Measurements from ENCODE around the gene PLPPR4. TPM values are rescaled to one million over a fixed set of nuclear protein-coding genes. Genes with fewer than 3 reads are reported as not detected.
"Not testable (repeated sequence)": the region's sequence is repeated elsewhere in the genome, so short reads cannot be mapped to it uniquely, and the experiment has no call there.

Gene PLPPR4
- total RNA-seq, 2 donors from 2014 or later, result not detected

GRCh38 chr1:99279525-99279924 lies 15.2 kb downstream of the PLPPR4 start:
- no peak overlapping the region for H3K27ac Mint-ChIP-seq
- H3K36me3 Mint-ChIP-seq (ENCODE audit: insufficient read depth in 2 of 2), result no peaks in the 10 kb centered on the region
- no peak for DNase-seq
- no peak overlapping the region for H3K4me3 Mint-ChIP-seq
- H3K9me3 Mint-ChIP-seq, result no peaks in the 10 kb centered on the region
- H3K4me1 Mint-ChIP-seq (ENCODE audit: low read depth), result no peaks in the 10 kb centered on the region
- no peak for ATAC-seq (replicated peaks in 1 of 2)
- H3K27me3 Mint-ChIP-seq (ENCODE audit: low read depth), result peaks cover 5% of the 10 kb centered on the region

- H3K4me3 Mint-ChIP-seq, result no peak overlapping the region
- H3K4me1 Mint-ChIP-seq (ENCODE audit: low read depth), result no peaks in the 10 kb centered on the region
- H3K27me3 Mint-ChIP-seq (ENCODE audit: low read depth), result peaks cover 5% of the 10 kb centered on the region
- H3K27ac Mint-ChIP-seq, result no peak overlapping the region
- ATAC-seq (replicated peaks in 1 of 2) (no peak), DNase-seq (no peak)
- H3K9me3 Mint-ChIP-seq, result no peaks in the 10 kb centered on the region
- H3K36me3 Mint-ChIP-seq (ENCODE audit: insufficient read depth in 2 of 2), result no peaks in the 10 kb centered on the region
Observed at GRCh38 chr1:99281105-99281504, 16.8 kb downstream of the PLPPR4 start.

GRCh38 chr1:99282536-99282935 lies 18.2 kb downstream of the PLPPR4 start:
- H3K4me1 Mint-ChIP-seq (ENCODE audit: low read depth), result no peaks in the 10 kb centered on the region
- H3K27ac Mint-ChIP-seq, result no peak overlapping the region
- peaks cover 5% of the 10 kb centered on the region for H3K27me3 Mint-ChIP-seq (ENCODE audit: low read depth)
- H3K36me3 Mint-ChIP-seq (ENCODE audit: insufficient read depth in 2 of 2), result no peaks in the 10 kb centered on the region
- ATAC-seq (replicated peaks in 1 of 2) (no peak), DNase-seq (no peak)
- H3K9me3 Mint-ChIP-seq, result peaks cover 2 to 3% of the 10 kb centered on the region in 2 donors
- no peak overlapping the region for H3K4me3 Mint-ChIP-seq

GRCh38 chr1:99283521-99283920 lies 19.2 kb downstream of the PLPPR4 start:
- ATAC-seq (replicated peaks in 1 of 2); H3K36me3 Mint-ChIP-seq (ENCODE audit: insufficient read depth in 2 of 2); DNase-seq; H3K9me3 Mint-ChIP-seq; H3K27me3 Mint-ChIP-seq (ENCODE audit: low read depth); H3K4me1 Mint-ChIP-seq (ENCODE audit: low read depth); H3K4me3 Mint-ChIP-seq; H3K27ac Mint-ChIP-seq: not testable (repeated sequence)

- ATAC-seq (replicated peaks in 1 of 2) (no peak), DNase-seq (no peak)
- H3K4me1 Mint-ChIP-seq (ENCODE audit: low read depth), result no peaks in the 10 kb centered on the region
- no peak overlapping the region for H3K27ac Mint-ChIP-seq
- H3K36me3 Mint-ChIP-seq (ENCODE audit: insufficient read depth in 2 of 2), result no peaks in the 10 kb centered on the region
- H3K27me3 Mint-ChIP-seq (ENCODE audit: low read depth), result no peaks in the 10 kb centered on the region
- peaks cover 2% of the 10 kb centered on the region in 2 donors for H3K9me3 Mint-ChIP-seq
- H3K4me3 Mint-ChIP-seq, result no peak overlapping the region
Observed at GRCh38 chr1:99292886-99293285, 28.6 kb downstream of the PLPPR4 start.

GRCh38 chr1:99297923-99298322 lies 33.6 kb downstream of the PLPPR4 start:
- Mint-ChIP-seq H3K9me3 (peaks cover 0 to 2% of the 10 kb centered on the region in 2 donors), H3K36me3 (ENCODE audit: insufficient read depth in 2 of 2) (no peaks in the 10 kb centered on the region), H3K27me3 (ENCODE audit: low read depth) (no peaks in the 10 kb centered on the region), H3K4me1 (ENCODE audit: low read depth) (no peaks in the 10 kb centered on the region), H3K27ac (no peak overlapping the region), H3K4me3 (no peak overlapping the region)
- peak in 1 of 2 donors; percentile 52 for ATAC-seq (replicated peaks in 1 of 2)
- DNase-seq, result no peak

GRCh38 chr1:99304725-99305282 lies 40.5 kb downstream of the PLPPR4 start:
- H3K27ac Mint-ChIP-seq, result no peak overlapping the region
- H3K27me3 Mint-ChIP-seq (ENCODE audit: low read depth), result no peaks in the 10 kb centered on the region
- DNase-seq (no peak), ATAC-seq (replicated peaks in 1 of 2) (no peak)
- no peaks in the 10 kb centered on the region for H3K36me3 Mint-ChIP-seq (ENCODE audit: insufficient read depth in 2 of 2)
- H3K4me1 Mint-ChIP-seq (ENCODE audit: low read depth), result no peaks in the 10 kb centered on the region
- H3K9me3 Mint-ChIP-seq, result peaks cover 0 to 4% of the 10 kb centered on the region in 2 donors
- H3K4me3 Mint-ChIP-seq, result no peak overlapping the region

GRCh38 chr1:99305626-99306025 lies 41.3 kb downstream of the PLPPR4 start:
- H3K36me3 Mint-ChIP-seq (ENCODE audit: insufficient read depth in 2 of 2), result no peaks in the 10 kb centered on the region
- H3K27ac Mint-ChIP-seq, result no peak overlapping the region
- H3K4me3 Mint-ChIP-seq, result no peak overlapping the region
- no peak for ATAC-seq (replicated peaks in 1 of 2)
- no peaks in the 10 kb centered on the region for H3K4me1 Mint-ChIP-seq (ENCODE audit: low read depth)
- H3K9me3 Mint-ChIP-seq, result peaks cover 0 to 4% of the 10 kb centered on the region in 2 donors
- DNase-seq, result no peak
- H3K27me3 Mint-ChIP-seq (ENCODE audit: low read depth), result no peaks in the 10 kb centered on the region

- Mint-ChIP-seq H3K4me3 (no peak overlapping the region), H3K27me3 (ENCODE audit: low read depth) (no peaks in the 10 kb centered on the region)
Observed at GRCh38 chr1:99306056-99306455, 41.8 kb downstream of the PLPPR4 start.

GRCh38 chr1:99306644-99307043 lies 42.4 kb downstream of the PLPPR4 start:
- Mint-ChIP-seq H3K4me1 (ENCODE audit: low read depth) (no peaks in the 10 kb centered on the region), H3K27ac (no peak overlapping the region), H3K36me3 (ENCODE audit: insufficient read depth in 2 of 2) (no peaks in the 10 kb centered on the region), H3K27me3 (ENCODE audit: low read depth) (no peaks in the 10 kb centered on the region), H3K9me3 (peaks cover 0 to 4% of the 10 kb centered on the region in 2 donors), H3K4me3 (no peak overlapping the region)
- ATAC-seq (replicated peaks in 1 of 2), result no peak
- no peak for DNase-seq

More at GRCh38 chr1:99306056-99306455, 41.8 kb downstream of the PLPPR4 start:
- peaks cover 0 to 4% of the 10 kb centered on the region in 2 donors for H3K9me3 Mint-ChIP-seq
- DNase-seq (no peak), ATAC-seq (replicated peaks in 1 of 2) (no peak)
- H3K4me1 Mint-ChIP-seq (ENCODE audit: low read depth), result no peaks in the 10 kb centered on the region
- H3K27ac Mint-ChIP-seq, result no peak overlapping the region
- H3K36me3 Mint-ChIP-seq (ENCODE audit: insufficient read depth in 2 of 2), result no peaks in the 10 kb centered on the region

- H3K27me3 Mint-ChIP-seq (ENCODE audit: low read depth), result no peaks in the 10 kb centered on the region
- no peaks in the 10 kb centered on the region for H3K4me1 Mint-ChIP-seq (ENCODE audit: low read depth)
- no peak overlapping the region for H3K4me3 Mint-ChIP-seq
- DNase-seq (no peak), ATAC-seq (replicated peaks in 1 of 2) (no peak)
- H3K9me3 Mint-ChIP-seq, result peaks cover 0 to 2% of the 10 kb centered on the region in 2 donors
- H3K27ac Mint-ChIP-seq, result no peak overlapping the region
- no peaks in the 10 kb centered on the region for H3K36me3 Mint-ChIP-seq (ENCODE audit: insufficient read depth in 2 of 2)
Observed at GRCh38 chr1:99315305-99315704, 51.0 kb downstream of the PLPPR4 start.

GRCh38 chr1:99326215-99326949 lies 62.1 kb downstream of the PLPPR4 start:
- DNase-seq (no peak), ATAC-seq (replicated peaks in 1 of 2) (no peak)
- Mint-ChIP-seq H3K27me3 (ENCODE audit: low read depth) (no peaks in the 10 kb centered on the region), H3K9me3 (no peaks in the 10 kb centered on the region), H3K4me1 (ENCODE audit: low read depth) (no peaks in the 10 kb centered on the region), H3K27ac (no peak overlapping the region), H3K36me3 (ENCODE audit: insufficient read depth in 2 of 2) (no peaks in the 10 kb centered on the region), H3K4me3 (no peak overlapping the region)

GRCh38 chr1:99327357-99327756 lies 63.1 kb downstream of the PLPPR4 start:
- DNase-seq (no peak), ATAC-seq (replicated peaks in 1 of 2) (no peak)
- H3K4me1 Mint-ChIP-seq (ENCODE audit: low read depth), result no peaks in the 10 kb centered on the region
- H3K36me3 Mint-ChIP-seq (ENCODE audit: insufficient read depth in 2 of 2), result no peaks in the 10 kb centered on the region
- no peaks in the 10 kb centered on the region for H3K27me3 Mint-ChIP-seq (ENCODE audit: low read depth)
- H3K4me3 Mint-ChIP-seq, result no peak overlapping the region
- H3K27ac Mint-ChIP-seq, result no peak overlapping the region
- H3K9me3 Mint-ChIP-seq, result no peaks in the 10 kb centered on the region

GRCh38 chr1:99328171-99328570 lies 63.9 kb downstream of the PLPPR4 start:
- DNase-seq (no peak), ATAC-seq (replicated peaks in 1 of 2) (no peak)
- Mint-ChIP-seq H3K4me1 (ENCODE audit: low read depth) (no peaks in the 10 kb centered on the region), H3K27ac (no peak overlapping the region), H3K9me3 (no peaks in the 10 kb centered on the region), H3K4me3 (no peak overlapping the region), H3K27me3 (ENCODE audit: low read depth) (no peaks in the 10 kb centered on the region), H3K36me3 (ENCODE audit: insufficient read depth in 2 of 2) (no peaks in the 10 kb centered on the region)
